Stimulated activated CD8-positive, alpha-beta memory T cell treated with anti-CD3 and anti-CD28 coated beads, Interleukin-15, amount 100 ng/mL, for 1 hour (primary cell): ENCODE results near the gene DMWD.

Experiments used
- DNase-seq: peaks from one replicate; pipeline ENCODE4 v3.0.0-alpha.2; 2020; ENCODE audit warnings: low read depth

DMWD gene

GRCh38 chr19:45792470-45793177 is at the start of gene DMWD:
TSS of gene DMWD (minus strand) at chr19:45792845. CDS start at chr19:45792756, 89 bp downstream.
- DNase-seq: peak; percentile 100

- DNase-seq: no peak
Observed at GRCh38 chr19:45842198-45842597, 49.6 kb upstream of the DMWD start.

- no peak for DNase-seq
Observed at GRCh38 chr19:45834970-45835369, 42.3 kb upstream of the DMWD start.

GRCh38 chr19:45828945-45829344 is 36.3 kb upstream of the DMWD start:
- DNase-seq: no peak

- no peak for DNase-seq
Observed at GRCh38 chr19:45828523-45828922, 35.9 kb upstream of the DMWD start.

GRCh38 chr19:45827459-45828093 is 34.9 kb upstream of the DMWD start:
- DNase-seq: no peak

GRCh38 chr19:45826934-45827333 is 34.3 kb upstream of the DMWD start:
- no peak for DNase-seq

GRCh38 chr19:45825917-45826893 is 33.6 kb upstream of the DMWD start:
- no peak for DNase-seq

GRCh38 chr19:45825263-45825605 is 32.6 kb upstream of the DMWD start:
- DNase-seq: no peak

- DNase-seq: no peak
Observed at GRCh38 chr19:45824531-45825262, 32.1 kb upstream of the DMWD start.

GRCh38 chr19:45824041-45824471 is 31.4 kb upstream of the DMWD start:
- DNase-seq: no peak

GRCh38 chr19:45823182-45823581 is 30.5 kb upstream of the DMWD start:
- no peak for DNase-seq

GRCh38 chr19:45822716-45823115 is 30.1 kb upstream of the DMWD start:
- no peak for DNase-seq

GRCh38 chr19:45821570-45821969 is 28.9 kb upstream of the DMWD start:
- no peak for DNase-seq

- no peak for DNase-seq
Observed at GRCh38 chr19:45821103-45821521, 28.5 kb upstream of the DMWD start.

GRCh38 chr19:45820413-45821102 is 27.9 kb upstream of the DMWD start:
- no peak for DNase-seq

- DNase-seq: no peak
Observed at GRCh38 chr19:45819769-45820168, 27.1 kb upstream of the DMWD start.

GRCh38 chr19:45817725-45818301 is 25.2 kb upstream of the DMWD start:
- no peak for DNase-seq

GRCh38 chr19:45817010-45817724 is 24.5 kb upstream of the DMWD start:
- peak; percentile 95 for DNase-seq
